NCI-H1417 (cell line): Measurements from ENCODE around the gene ACSM2A.
A peak's percentile ranks its signal among the peaks of the same experiment; 100 is the strongest.
"Not testable (repeated sequence)": the region's sequence is repeated elsewhere in the genome, so short reads cannot be mapped to it uniquely, and the experiment has no call there.

Experiments used
- DNase-seq, 3 experiments: peaks; one replicate each; lab custom pipeline; 2025; lab: John Stamatoyannopoulos, UW

The ACSM2A gene

GRCh38 chr16:20451364-20451763 is at the start of gene ACSM2A:
Gene ACSM2A, plus strand, starts transcription at chr16:20451521. Its CDS starts 8,594 bp downstream, at chr16:20460115.
- DNase-seq: not testable (repeated sequence)

GRCh38 chr16:20402651-20403050 is 48.7 kb upstream of the ACSM2A start:
- DNase-seq: no peak

- no peak for DNase-seq
Measured at GRCh38 chr16:20404637-20405036, 46.7 kb upstream of the ACSM2A start, which contains the start of gene PDILT. Gene PDILT, minus strand, starts transcription at chr16:20404737. Its CDS starts 5,437 bp downstream, at chr16:20399300.

- DNase-seq: peak; percentile 1 to 9 (median 9)
Measured at GRCh38 chr16:20409398-20410120, 41.8 kb upstream of the ACSM2A start, which contains the start of gene ACSM5. Gene ACSM5, plus strand, starts transcription at chr16:20409534. Its CDS starts 1,951 bp downstream, at chr16:20411485.

GRCh38 chr16:20410121-20410723 is 41.1 kb upstream of the ACSM2A start:
- DNase-seq: no peak

- DNase-seq: no peak
Measured at GRCh38 chr16:20411055-20411454, 40.3 kb upstream of the ACSM2A start.

- no peak for DNase-seq
Measured at GRCh38 chr16:20415541-20415940, 35.8 kb upstream of the ACSM2A start.

GRCh38 chr16:20419093-20419492 is 32.2 kb upstream of the ACSM2A start:
- not testable (repeated sequence) for DNase-seq

- DNase-seq: not testable (repeated sequence)
Measured at GRCh38 chr16:20421748-20422147, 29.6 kb upstream of the ACSM2A start.

- not testable (repeated sequence) for DNase-seq
Measured at GRCh38 chr16:20423772-20424128, 27.6 kb upstream of the ACSM2A start.

GRCh38 chr16:20424129-20424866 is 27.0 kb upstream of the ACSM2A start:
- DNase-seq: no peak

GRCh38 chr16:20427401-20427797 is 23.9 kb upstream of the ACSM2A start:
- not testable (repeated sequence) for DNase-seq

GRCh38 chr16:20429499-20429898 is 21.8 kb upstream of the ACSM2A start:
- not testable (repeated sequence) for DNase-seq

GRCh38 chr16:20430480-20430879 is 20.8 kb upstream of the ACSM2A start:
- not testable (repeated sequence) for DNase-seq

- no peak for DNase-seq
Measured at GRCh38 chr16:20430948-20431347, 20.4 kb upstream of the ACSM2A start.

GRCh38 chr16:20438950-20439349 is 12.4 kb upstream of the ACSM2A start:
- DNase-seq: not testable (repeated sequence)

GRCh38 chr16:20439820-20440231 is 11.5 kb upstream of the ACSM2A start:
- not testable (repeated sequence) for DNase-seq

GRCh38 chr16:20440731-20441130 is 10.6 kb upstream of the ACSM2A start:
- not testable (repeated sequence) for DNase-seq

- no peak for DNase-seq
Measured at GRCh38 chr16:20441191-20441590, 10.1 kb upstream of the ACSM2A start.

- not testable (repeated sequence) for DNase-seq
Measured at GRCh38 chr16:20441859-20442258, 9.5 kb upstream of the ACSM2A start.

GRCh38 chr16:20446652-20447393 is 4.5 kb upstream of the ACSM2A start:
- DNase-seq: not testable (repeated sequence)

GRCh38 chr16:20453633-20454032 is 2.3 kb downstream of the ACSM2A start:
- DNase-seq: not testable (repeated sequence)
